NCI-H510A treated with DMSO at 0.1 percent for 48 hours (cell line): ENCODE data around the gene SLC16A8.

Source experiments
- DNase-seq: peaks from one replicate; lab custom pipeline; 2025; lab: John Stamatoyannopoulos, UW

Gene SLC16A8

DNA sequence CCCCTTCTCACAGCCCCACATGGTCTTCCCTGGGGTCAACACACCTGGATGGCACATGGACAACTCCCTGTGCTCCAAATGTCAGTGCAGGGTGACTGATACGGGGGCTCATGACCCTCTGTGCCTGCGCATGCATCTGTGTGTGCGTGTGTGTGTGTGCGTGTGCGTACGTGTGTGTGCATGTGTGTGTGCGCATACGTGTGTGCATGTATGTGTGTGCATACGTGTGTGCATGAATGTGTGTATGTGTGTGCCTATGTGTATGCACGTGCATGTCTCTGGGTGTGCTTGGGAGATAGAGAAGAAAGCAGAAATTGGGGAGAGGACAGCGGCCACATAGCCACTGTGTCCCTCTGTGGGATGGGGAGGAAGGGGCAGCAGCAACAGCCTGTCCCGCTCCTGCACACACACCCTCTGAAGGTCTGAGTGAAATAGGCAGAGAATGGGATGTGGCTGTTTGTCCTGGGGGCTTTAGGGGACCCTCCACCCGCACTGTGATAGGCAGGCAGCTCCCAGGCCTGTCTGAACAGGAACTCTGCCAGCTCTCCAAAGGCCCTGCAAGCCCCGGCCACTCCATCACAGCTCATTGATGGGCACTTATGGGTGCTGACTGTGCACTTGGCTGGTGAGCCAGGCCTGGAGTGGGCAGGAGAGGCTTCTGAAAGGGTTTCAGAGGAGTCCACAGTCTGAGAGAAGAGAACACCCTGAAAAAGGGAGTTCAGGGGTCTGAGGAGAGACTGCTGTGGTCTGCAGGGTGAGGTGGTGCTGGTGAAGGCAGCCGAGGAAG is 55.4 kb downstream of the SLC16A8 start:
- no peak for DNase-seq
